ENCODE data around the gene PRKCE.

The PRKCE gene

DNA sequence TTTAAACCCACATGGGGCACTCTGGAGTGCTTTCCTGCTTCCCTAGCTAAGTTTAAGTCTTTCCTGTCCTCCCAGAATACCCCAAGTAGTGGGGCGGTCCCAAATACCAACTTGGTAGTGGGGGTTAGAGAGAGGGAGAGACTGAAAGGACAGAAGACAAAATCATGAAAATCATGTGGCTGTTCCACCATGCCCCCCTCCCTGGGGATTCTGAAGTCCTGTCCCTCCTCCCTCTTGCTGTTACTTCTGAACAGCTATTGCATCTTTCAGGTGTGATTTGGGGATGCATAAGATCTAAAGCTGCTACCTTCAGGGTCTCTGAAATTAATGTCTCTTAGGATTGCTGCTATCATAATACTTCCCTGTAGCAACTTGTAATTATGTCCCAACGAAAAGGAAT, 378.9 kb downstream of the PRKCE start:
- no peak for DNase-seq

DNA sequence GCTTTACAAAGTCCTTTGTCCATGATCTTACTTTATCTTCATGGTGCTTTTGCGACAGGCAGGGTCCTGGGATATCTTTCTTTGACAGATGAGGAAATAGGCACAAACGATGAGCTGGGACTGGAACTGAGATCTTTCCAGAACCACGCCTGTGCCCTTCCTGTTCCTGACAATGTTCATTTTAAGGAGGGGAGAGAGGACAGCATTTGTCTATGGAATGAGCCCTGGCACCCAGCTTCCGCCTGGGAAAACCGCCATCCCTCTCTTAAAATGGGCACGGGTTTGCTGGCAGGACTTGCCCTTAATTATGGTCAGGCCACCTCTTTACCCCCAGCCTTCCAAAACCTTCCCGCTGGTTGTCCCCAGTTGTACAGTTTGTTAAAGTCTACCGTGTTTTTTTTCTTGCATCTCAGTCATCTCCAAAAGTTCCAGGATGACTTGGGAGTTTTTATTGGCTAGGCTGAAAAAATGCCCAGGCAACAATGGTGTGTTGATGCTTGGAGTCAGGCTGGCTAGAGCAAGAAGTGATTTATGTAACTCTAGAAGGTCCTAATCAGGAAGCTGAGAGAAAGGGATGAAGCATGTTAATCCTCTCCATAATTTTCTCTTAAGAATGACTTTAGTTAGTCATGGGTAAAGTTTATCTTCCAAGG, 380.8 kb downstream of the PRKCE start:
- no peak for DNase-seq

GRCh38 chr2:46032996-46033395, 381.5 kb downstream of the PRKCE start:
- DNase-seq: no peak

DNA sequence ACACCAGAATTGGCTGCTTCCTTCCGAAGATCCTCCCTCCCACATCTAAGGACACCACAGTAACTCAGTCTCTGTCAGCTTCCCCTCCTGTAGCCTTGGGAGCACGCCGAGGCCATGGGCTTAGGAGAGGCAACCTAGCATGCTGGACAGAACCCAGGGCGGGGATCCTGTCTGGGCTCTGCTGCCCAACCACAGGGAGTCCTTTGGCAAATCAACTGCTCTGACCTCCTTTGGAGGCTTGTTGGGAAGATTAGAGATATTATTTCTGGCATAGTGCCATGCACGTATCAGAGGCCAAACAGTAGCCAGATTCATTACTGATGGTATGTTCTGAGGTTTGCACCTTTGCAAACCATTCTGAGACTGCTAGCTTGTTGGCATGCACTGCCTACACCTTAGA, 383.1 kb downstream of the PRKCE start:
- no peak for DNase-seq

DNA sequence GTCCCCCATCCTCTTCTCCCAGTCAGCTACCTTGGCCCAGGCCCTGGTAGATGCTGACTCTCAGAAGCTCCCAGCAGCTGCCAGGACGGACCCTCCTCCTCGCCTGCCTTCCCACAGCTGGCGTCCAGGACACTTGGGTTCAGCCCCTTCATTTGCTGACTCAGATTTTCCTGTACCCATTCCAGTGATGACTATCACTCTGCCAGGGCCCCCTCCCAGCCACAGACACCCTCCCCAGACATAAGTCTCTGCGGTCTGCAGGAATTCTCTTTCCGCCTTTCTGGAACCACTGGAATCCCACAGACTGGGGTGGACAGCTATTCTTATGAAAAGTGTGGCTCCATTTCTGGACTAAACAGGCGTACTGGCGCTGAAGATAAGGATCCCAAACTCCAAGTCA, 385.5 kb downstream of the PRKCE start:
- no peak for DNase-seq

DNA sequence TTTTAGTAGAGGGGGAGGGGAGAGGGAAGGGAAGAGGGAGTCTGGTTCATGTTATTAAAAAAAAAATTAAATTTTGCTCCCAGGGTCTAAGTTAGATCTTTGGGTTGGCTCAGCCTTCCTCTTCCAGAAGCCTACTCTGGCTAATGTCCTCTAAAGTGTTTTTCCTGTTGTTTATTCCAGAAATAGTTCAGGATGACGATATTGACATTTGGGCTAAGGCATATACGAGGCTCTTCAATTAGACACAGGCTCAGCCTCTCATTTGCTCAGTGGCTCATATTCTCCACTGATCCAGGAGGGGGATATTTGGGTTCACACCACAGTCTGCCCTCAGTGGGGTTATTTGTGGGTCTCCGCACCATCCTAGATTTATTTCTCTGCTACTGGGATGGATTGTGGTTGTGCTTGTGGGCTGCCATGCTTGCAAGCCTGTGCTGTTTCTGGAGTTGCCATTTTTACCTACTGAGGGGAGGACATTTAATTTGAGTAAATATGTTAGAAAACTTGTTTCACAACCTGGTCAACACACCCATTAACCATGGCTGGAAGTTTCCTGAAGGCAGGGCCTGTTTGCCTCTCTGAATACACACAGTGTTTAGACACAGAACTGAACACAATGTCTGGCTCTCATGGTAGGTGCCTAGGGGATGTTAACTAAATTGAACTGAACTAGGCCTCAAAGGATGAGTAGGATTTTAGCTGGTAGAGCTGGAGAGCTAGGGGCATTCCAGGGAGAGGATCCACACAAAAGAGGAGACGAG, 388.2 kb downstream of the PRKCE start:
- no peak for DNase-seq

DNA sequence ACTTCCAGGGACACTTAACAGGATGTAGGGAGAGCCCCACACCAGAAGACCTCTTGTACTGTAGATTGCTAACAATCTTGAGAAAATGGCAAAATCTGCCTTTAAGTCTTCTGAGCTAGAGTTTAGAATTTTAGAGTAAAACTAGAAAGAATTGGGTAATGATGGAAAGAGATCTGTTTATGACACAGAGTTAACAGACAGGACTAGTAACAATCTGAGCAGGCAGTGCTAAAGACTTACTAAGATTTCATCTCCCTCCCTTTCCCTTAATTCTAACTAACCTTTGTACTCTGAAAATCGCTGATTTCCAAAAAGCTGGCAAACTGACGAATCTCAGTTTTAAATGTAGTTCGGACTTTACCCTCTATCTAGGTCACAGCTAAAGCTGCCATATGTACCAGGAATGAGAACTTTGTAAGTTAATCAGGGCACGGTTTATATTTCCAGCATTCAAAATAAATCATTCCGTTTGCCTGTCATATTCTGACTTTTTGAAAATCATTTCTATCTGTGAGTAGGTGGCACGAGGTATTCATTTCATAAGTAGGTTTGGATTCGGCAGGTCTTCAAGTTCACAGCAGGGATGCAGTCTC, 389.2 kb downstream of the PRKCE start:
- DNase-seq: no peak

DNA sequence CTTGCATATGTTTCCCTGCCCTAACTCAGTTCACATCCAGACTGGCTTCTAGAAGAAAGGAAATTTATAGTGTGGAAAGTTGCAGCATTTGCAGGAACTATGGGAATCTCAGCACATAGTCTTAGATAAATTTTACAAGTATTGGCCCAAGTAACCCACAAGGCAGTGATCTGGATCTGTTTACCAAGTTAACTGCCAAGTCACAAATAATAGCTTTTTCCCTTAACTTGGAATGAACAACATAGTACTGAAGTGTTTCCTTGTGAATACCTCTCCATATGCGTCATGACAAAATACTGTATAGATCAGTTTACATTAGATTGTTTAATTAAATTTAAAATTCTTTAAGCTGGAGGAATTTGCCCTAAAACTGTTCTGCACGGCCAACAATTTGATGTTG, 390.0 kb downstream of the PRKCE start:
- no peak for DNase-seq

- DNase-seq: no peak
Measured at GRCh38 chr2:46042207-46042637, 390.7 kb downstream of the PRKCE start.

DNA sequence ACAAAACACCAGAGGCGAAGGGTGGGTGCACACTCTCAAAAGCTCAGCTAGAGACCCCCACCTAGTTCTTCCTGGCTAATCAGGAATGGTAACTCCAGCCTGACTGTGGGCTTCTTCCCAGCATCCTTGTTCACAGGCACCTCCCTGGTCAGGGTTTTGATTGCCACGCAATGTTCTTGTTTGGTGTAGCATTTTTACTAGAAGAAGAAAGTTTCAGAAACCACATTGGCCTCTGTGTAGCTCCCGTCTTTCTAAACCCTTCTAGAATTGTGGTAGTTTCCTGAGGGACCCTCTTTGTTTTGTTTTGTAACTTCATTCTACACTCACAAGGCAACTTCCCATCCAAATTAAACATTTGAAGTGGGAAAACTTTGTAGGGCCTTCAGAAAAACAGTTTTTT, 391.2 kb downstream of the PRKCE start:
- DNase-seq: no peak

DNA sequence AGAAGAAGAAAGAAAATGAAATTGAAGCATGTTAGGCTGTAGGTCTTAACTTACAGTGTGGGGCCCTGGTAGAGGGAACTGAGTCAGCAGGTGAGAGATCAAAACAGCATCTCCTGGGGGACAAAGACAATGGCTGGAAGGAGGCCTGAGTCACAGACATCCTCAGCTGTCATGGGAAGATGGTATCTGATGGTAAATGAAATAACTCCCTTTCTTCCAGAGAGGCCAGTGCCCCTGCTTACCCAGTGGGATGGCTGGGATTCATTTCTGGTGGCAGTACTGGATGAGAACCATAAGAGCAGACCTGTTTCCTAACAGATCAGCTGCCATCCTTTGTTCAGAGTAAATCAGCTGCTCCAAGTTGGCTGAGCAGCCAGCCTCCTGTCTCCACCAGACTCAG, 394.4 kb downstream of the PRKCE start:
- no peak for DNase-seq

GRCh38 chr2:46047290-46047689, 395.8 kb downstream of the PRKCE start:
- DNase-seq: no peak

GRCh38 chr2:46048693-46049092, 397.2 kb downstream of the PRKCE start:
- DNase-seq: no peak

DNA sequence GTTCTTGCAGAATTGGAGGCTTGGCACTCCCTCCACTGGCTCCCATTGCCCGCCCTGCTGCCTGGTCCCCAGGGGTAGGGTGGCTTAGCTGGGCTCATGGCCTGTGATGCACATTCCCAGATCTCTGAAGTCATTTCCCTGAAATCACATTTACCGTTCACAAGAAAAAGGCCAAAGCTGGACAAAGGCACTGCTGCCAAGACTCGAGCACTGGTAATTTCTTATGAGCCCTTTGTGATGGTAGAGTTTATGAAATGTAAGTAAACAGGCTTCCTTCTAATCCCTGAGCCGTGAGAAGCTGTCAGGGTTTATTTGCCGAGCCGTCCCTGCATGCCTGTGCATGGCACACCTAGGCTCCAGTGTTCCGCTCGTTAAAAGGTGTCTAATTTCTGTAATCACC, 398.6 kb downstream of the PRKCE start:
- DNase-seq: no peak

DNA sequence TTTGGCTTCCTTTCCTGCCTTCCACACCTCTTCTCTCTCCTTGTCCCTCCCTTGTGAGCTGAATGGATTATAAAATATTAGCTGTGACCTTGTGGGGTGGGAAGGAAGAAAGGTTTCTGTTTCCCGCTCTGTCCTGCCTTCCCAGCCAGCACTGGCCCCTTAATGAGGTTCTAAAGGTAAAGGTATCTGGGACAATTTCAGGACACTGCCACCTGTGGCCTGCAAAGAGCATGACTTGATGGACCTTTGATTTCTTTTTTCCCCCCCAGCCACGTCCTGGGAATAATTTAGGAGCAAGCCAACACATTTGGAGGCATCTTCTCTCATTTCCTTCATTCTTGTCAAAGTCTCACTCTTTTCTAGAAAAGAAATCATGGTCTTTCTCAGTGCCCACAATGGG, 399.0 kb downstream of the PRKCE start:
- DNase-seq: no peak

GRCh38 chr2:46051085-46051484, 399.6 kb downstream of the PRKCE start:
- DNase-seq: no peak

- no peak for DNase-seq
Measured at GRCh38 chr2:46053564-46053963, 402.1 kb downstream of the PRKCE start.

GRCh38 chr2:46056541-46056940, 405.1 kb downstream of the PRKCE start:
- no peak for DNase-seq

GRCh38 chr2:46058140-46058539, 406.7 kb downstream of the PRKCE start:
- DNase-seq: no peak

GRCh38 chr2:46062637-46063412, 411.4 kb downstream of the PRKCE start:
- peak; percentile 60 to 63 for DNase-seq

- DNase-seq: no peak
Measured at GRCh38 chr2:46064396-46064795, 412.9 kb downstream of the PRKCE start.

GRCh38 chr2:46065152-46065551, 413.7 kb downstream of the PRKCE start:
- no peak for DNase-seq

DNA sequence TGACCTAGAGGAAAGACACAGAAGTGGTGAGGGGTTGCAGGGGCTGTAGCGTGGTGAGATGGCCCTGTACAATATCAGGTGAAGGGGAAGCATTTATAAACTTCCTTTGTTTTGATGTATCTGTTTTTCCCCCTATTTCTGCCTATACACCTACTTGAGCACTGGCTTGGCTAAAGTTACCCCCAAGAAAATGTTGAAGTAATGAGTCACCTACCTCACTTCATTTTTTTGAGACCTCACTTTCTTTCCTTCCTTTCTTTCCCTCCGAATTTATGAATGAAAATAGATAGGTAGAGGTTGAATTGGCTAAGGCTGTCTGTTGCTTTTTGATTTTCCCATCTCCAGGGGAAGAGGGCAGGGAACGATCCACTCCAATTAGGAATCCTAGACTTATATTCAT, 414.6 kb downstream of the PRKCE start:
- DNase-seq: no peak

DNA sequence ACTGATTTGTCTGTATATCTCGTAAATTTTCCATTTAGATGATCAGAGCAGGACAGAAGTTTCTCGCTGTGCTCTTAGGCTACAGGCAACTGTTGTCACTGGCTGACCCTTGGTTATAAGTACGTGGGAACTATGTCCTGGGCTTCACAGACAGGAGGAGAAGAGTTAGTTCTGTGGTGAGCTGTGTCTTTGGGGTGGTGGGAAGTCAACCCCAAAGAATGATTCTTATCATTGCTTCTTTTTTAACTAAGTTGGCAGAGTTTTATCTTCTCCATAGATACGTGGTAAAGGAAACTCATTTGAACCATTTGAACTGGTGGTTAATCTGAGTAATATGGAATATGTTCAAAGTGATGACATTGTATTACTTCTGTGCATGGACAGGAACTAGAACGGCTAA, 415.1 kb downstream of the PRKCE start:
- no peak for DNase-seq

Data from NCI-H1930 (cell line).